Measurements from ENCODE around the gene ENTPD2.
"Not testable (repeated sequence)": the region's sequence is repeated elsewhere in the genome, so short reads cannot be mapped to it uniquely, and the experiment has no call there.

Gene ENTPD2

GRCh38 chr9:137064027-137064879 lies 10.4 kb upstream of the ENTPD2 start:
- peak; percentile 69 for DNase-seq (ENCODE audit: low spot score)

- DNase-seq (ENCODE audit: low spot score), result no peak
Observed at GRCh38 chr9:137063311-137064026, 9.6 kb upstream of the ENTPD2 start.

GRCh38 chr9:137062798-137063197 lies 8.9 kb upstream of the ENTPD2 start:
- not testable (repeated sequence) for DNase-seq (ENCODE audit: low spot score)

- no peak for DNase-seq (ENCODE audit: low spot score)
Observed at GRCh38 chr9:137062384-137062783, 8.5 kb upstream of the ENTPD2 start.

- DNase-seq (ENCODE audit: low spot score), result no peak
Observed at GRCh38 chr9:137058521-137059234, 4.8 kb upstream of the ENTPD2 start.

GRCh38 chr9:137057545-137057944 lies 3.7 kb upstream of the ENTPD2 start:
- DNase-seq (ENCODE audit: low spot score), result no peak

GRCh38 chr9:137056739-137057415 lies 3.0 kb upstream of the ENTPD2 start:
- no peak for DNase-seq (ENCODE audit: low spot score)

GRCh38 chr9:137055385-137056364 lies 1.8 kb upstream of the ENTPD2 start:
- peak; percentile 67 for DNase-seq (ENCODE audit: low spot score)

GRCh38 chr9:137054932-137055384 lies 1.1 kb upstream of the ENTPD2 start:
- no peak for DNase-seq (ENCODE audit: low spot score)

GRCh38 chr9:137052998-137053943 lies 590 bp downstream of the ENTPD2 start:
- no peak for DNase-seq (ENCODE audit: low spot score)

- DNase-seq (ENCODE audit: low spot score), result no peak
Observed at GRCh38 chr9:137052293-137052692, 1.6 kb downstream of the ENTPD2 start.

- DNase-seq (ENCODE audit: low spot score), result no peak
Observed at GRCh38 chr9:137051145-137051724, 2.6 kb downstream of the ENTPD2 start.

- DNase-seq (ENCODE audit: low spot score), result no peak
Observed at GRCh38 chr9:137050570-137050969, 3.3 kb downstream of the ENTPD2 start.

GRCh38 chr9:137049544-137050449 lies 4.1 kb downstream of the ENTPD2 start:
- DNase-seq (ENCODE audit: low spot score), result peak; percentile 55

GRCh38 chr9:137048655-137049543 lies 5.0 kb downstream of the ENTPD2 start:
- DNase-seq (ENCODE audit: low spot score), result no peak

- peak; percentile 91 for DNase-seq (ENCODE audit: low spot score)
Observed at GRCh38 chr9:137046088-137046787, 7.6 kb downstream of the ENTPD2 start, which contains the start of gene NPDC1. Gene NPDC1 (minus strand): TSS chr9:137046177. CDS start chr9:137045989, 188 bp downstream.
